Measurements from ENCODE around the gene TRIP10.
"Not testable (repeated sequence)": the region's sequence is repeated elsewhere in the genome, so short reads cannot be mapped to it uniquely, and the experiment has no call there.

Gene TRIP10

GRCh38 chr19:6768236-6768785, 28.8 kb downstream of the TRIP10 start:
- no peak for DNase-seq (ENCODE audit: low spot score)

- DNase-seq (ENCODE audit: low spot score), result no peak
Observed at GRCh38 chr19:6769006-6769619, 29.6 kb downstream of the TRIP10 start.

- not testable (repeated sequence) for DNase-seq (ENCODE audit: low spot score)
Observed at GRCh38 chr19:6771648-6772027, 32.2 kb downstream of the TRIP10 start.

GRCh38 chr19:6772028-6772865, 32.8 kb downstream of the TRIP10 start, which contains the start of gene VAV1:
Gene VAV1 (plus strand): TSS chr19:6772708. CDS start chr19:6772808, 100 bp downstream.
- DNase-seq (ENCODE audit: low spot score), result peak; percentile 94

- no peak for DNase-seq (ENCODE audit: low spot score)
Observed at GRCh38 chr19:6772866-6773322, 33.4 kb downstream of the TRIP10 start.

GRCh38 chr19:6773323-6773931, 33.9 kb downstream of the TRIP10 start:
- peak; percentile 81 for DNase-seq (ENCODE audit: low spot score)

GRCh38 chr19:6774821-6775707, 35.6 kb downstream of the TRIP10 start:
- DNase-seq (ENCODE audit: low spot score), result peak; percentile 36

- DNase-seq (ENCODE audit: low spot score), result not testable (repeated sequence)
Observed at GRCh38 chr19:6776045-6776444, 36.6 kb downstream of the TRIP10 start.

GRCh38 chr19:6776999-6777398, 37.5 kb downstream of the TRIP10 start:
- DNase-seq (ENCODE audit: low spot score), result no peak

- DNase-seq (ENCODE audit: low spot score), result no peak
Observed at GRCh38 chr19:6777434-6777833, 38.0 kb downstream of the TRIP10 start.

GRCh38 chr19:6778386-6778785, 38.9 kb downstream of the TRIP10 start:
- DNase-seq (ENCODE audit: low spot score), result no peak

GRCh38 chr19:6779206-6779605, 39.7 kb downstream of the TRIP10 start:
- DNase-seq (ENCODE audit: low spot score), result no peak

- no peak for DNase-seq (ENCODE audit: low spot score)
Observed at GRCh38 chr19:6787393-6787792, 47.9 kb downstream of the TRIP10 start.

GRCh38 chr19:6788896-6789295, 49.4 kb downstream of the TRIP10 start:
- DNase-seq (ENCODE audit: low spot score), result no peak

- DNase-seq (ENCODE audit: low spot score), result no peak
Observed at GRCh38 chr19:6790194-6791128, 51.0 kb downstream of the TRIP10 start.

GRCh38 chr19:6791237-6791636, 51.8 kb downstream of the TRIP10 start:
- no peak for DNase-seq (ENCODE audit: low spot score)

- no peak for DNase-seq (ENCODE audit: low spot score)
Observed at GRCh38 chr19:6793411-6793810, 53.9 kb downstream of the TRIP10 start.

- no peak for DNase-seq (ENCODE audit: low spot score)
Observed at GRCh38 chr19:6793973-6794372, 54.5 kb downstream of the TRIP10 start.

- no peak for DNase-seq (ENCODE audit: low spot score)
Observed at GRCh38 chr19:6794686-6795431, 55.4 kb downstream of the TRIP10 start.

- no peak for DNase-seq (ENCODE audit: low spot score)
Observed at GRCh38 chr19:6796278-6796677, 56.8 kb downstream of the TRIP10 start.
